Fibroblast of the aortic adventitia (primary cell): ENCODE measurements around the gene VPS41. TPM values are rescaled to one million over a fixed set of nuclear protein-coding genes. Genes with fewer than 3 reads are reported as not detected.
A peak's percentile ranks its signal among the peaks of the same experiment; 100 is the strongest.

Source experiments
- DNase-seq: peaks from one replicate; pipeline ENCODE4 v3.0.0-alpha.2; 2010; ENCODE audit warnings: low read depth
- H3K4me3 ChIP-seq: 2 replicates; pipeline ENCODE4 v1.5.1; 2011; ENCODE audit warnings: low read depth, mild to moderate bottlenecking, control low read depth, low read length, moderate library complexity
- total RNA-seq: library from RNA; depleted of rRNA; stranded (reverse); fragments of >200 nt; gene quantifications from 2 replicates; pipeline ENCODE4 v1.2.3, GENCODE V29; 2012; ENCODE audit warnings: low replicate concordance
- TF ChIP-seq, protein P1 (sequence below): IDR thresholded peaks from 2 replicates; pipeline ENCODE4 v1.5.1; 2011; ENCODE audit warnings: mild to moderate bottlenecking, low read length, control low read depth, inconsistent platforms; ENCODE audit not compliant: insufficient read depth

Gene VPS41
- total RNA-seq, 1 donor = 58.0 TPM

GRCh38 chr7:38704751-38705150 lies 204.2 kb downstream of the VPS41 start:
- TF ChIP-seq, protein P1, sequence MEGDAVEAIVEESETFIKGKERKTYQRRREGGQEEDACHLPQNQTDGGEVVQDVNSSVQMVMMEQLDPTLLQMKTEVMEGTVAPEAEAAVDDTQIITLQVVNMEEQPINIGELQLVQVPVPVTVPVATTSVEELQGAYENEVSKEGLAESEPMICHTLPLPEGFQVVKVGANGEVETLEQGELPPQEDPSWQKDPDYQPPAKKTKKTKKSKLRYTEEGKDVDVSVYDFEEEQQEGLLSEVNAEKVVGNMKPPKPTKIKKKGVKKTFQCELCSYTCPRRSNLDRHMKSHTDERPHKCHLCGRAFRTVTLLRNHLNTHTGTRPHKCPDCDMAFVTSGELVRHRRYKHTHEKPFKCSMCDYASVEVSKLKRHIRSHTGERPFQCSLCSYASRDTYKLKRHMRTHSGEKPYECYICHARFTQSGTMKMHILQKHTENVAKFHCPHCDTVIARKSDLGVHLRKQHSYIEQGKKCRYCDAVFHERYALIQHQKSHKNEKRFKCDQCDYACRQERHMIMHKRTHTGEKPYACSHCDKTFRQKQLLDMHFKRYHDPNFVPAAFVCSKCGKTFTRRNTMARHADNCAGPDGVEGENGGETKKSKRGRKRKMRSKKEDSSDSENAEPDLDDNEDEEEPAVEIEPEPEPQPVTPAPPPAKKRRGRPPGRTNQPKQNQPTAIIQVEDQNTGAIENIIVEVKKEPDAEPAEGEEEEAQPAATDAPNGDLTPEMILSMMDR = no peak
- no peak overlapping the region for H3K4me3 ChIP-seq
- DNase-seq = peak; percentile 39

- TF ChIP-seq, protein P1 = no peak
- no peak overlapping the region for H3K4me3 ChIP-seq
- DNase-seq = no peak
Measured at GRCh38 chr7:38704041-38704547, 204.9 kb downstream of the VPS41 start.

- TF ChIP-seq, protein P1 = no peak
- no peak for DNase-seq
- no peak overlapping the region for H3K4me3 ChIP-seq
Measured at GRCh38 chr7:38703093-38703492, 205.9 kb downstream of the VPS41 start.

GRCh38 chr7:38702002-38702535 lies 206.9 kb downstream of the VPS41 start:
- H3K4me3 ChIP-seq = no peak overlapping the region
- TF ChIP-seq, protein P1 = no peak
- no peak for DNase-seq

DNA sequence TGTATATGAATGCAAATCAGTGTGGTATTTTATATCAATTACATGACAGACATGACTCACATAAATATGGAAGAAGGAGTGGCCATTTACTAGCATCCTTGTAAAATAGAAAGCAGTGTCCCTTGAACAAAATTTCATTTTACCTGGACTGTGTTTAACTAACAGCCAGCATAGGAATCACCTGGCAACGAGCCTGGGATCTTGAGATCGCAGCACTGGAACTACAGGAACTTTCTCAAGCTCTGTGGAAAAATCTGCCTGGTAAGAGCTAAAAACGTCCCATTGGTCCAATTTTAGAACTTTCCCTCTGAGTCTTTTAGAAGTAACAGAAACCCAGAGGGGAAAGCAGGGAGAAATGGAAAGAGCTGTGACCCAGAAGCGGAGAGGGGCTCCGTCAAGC lies 208.9 kb downstream of the VPS41 start:
- no peak overlapping the region for H3K4me3 ChIP-seq
- DNase-seq = no peak
- TF ChIP-seq, protein P1 = no peak

DNA sequence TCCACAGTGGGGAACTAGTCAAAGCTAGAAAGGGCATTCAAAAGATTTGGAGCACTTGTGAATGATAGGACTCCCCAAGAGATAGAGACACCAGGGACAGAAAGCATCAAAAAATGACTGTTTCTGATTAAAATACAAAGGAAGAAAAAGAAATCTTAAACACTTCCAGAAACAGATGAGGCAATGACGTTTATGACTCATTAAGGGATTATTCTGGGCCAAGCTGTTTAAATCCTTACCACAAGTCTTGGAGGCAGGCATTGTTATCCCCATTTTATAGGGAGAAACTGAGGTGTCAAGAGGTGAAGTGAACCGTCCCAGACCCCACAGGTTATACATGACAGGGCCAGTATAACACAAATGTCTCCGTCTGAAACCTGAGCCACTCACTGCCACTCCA lies 209.5 kb downstream of the VPS41 start:
- DNase-seq = peak; percentile 68
- TF ChIP-seq, protein P1 = no peak

GRCh38 chr7:38694326-38694725 lies 214.7 kb downstream of the VPS41 start:
- H3K4me3 ChIP-seq = no peak overlapping the region
- no peak for DNase-seq
- TF ChIP-seq, protein P1 = no peak

More for the DNA sequence above, 209.5 kb downstream of the VPS41 start:
- no peak overlapping the region for H3K4me3 ChIP-seq
